Measurements from ENCODE around the gene MLLT3.

Gene MLLT3

GRCh38 chr9:20472342-20473045 is 149.8 kb downstream of the MLLT3 start:
- no peak for DNase-seq

- no peak for DNase-seq
Observed at GRCh38 chr9:20466328-20467008, 155.8 kb downstream of the MLLT3 start.

GRCh38 chr9:20464242-20464641 is 158.1 kb downstream of the MLLT3 start:
- no peak for DNase-seq

- DNase-seq, result no peak
Observed at GRCh38 chr9:20463823-20464222, 158.5 kb downstream of the MLLT3 start.

- DNase-seq, result no peak
Observed at GRCh38 chr9:20462410-20462809, 159.9 kb downstream of the MLLT3 start.

- DNase-seq, result no peak
Observed at GRCh38 chr9:20447291-20447690, 175.0 kb downstream of the MLLT3 start.

GRCh38 chr9:20446248-20446647 is 176.1 kb downstream of the MLLT3 start:
- DNase-seq, result no peak

GRCh38 chr9:20442461-20443319 is 179.6 kb downstream of the MLLT3 start:
- DNase-seq, result no peak

GRCh38 chr9:20441711-20442423 is 180.4 kb downstream of the MLLT3 start:
- no peak for DNase-seq

GRCh38 chr9:20441166-20441565 is 181.1 kb downstream of the MLLT3 start:
- DNase-seq, result no peak

- DNase-seq, result no peak
Observed at GRCh38 chr9:20437476-20437875, 184.8 kb downstream of the MLLT3 start.

GRCh38 chr9:20436476-20437195 is 185.7 kb downstream of the MLLT3 start:
- no peak for DNase-seq

GRCh38 chr9:20428976-20429375 is 193.3 kb downstream of the MLLT3 start:
- no peak for DNase-seq

GRCh38 chr9:20427359-20427758 is 194.9 kb downstream of the MLLT3 start:
- no peak for DNase-seq

- DNase-seq, result no peak
Observed at GRCh38 chr9:20426019-20426418, 196.3 kb downstream of the MLLT3 start.

- DNase-seq, result no peak
Observed at GRCh38 chr9:20419533-20419932, 202.8 kb downstream of the MLLT3 start.

GRCh38 chr9:20418485-20418884 is 203.8 kb downstream of the MLLT3 start:
- no peak for DNase-seq

GRCh38 chr9:20417373-20418080 is 204.8 kb downstream of the MLLT3 start:
- DNase-seq, result no peak

- no peak for DNase-seq
Observed at GRCh38 chr9:20414150-20414549, 208.1 kb downstream of the MLLT3 start.

- no peak for DNase-seq
Observed at GRCh38 chr9:20409321-20410092, 212.8 kb downstream of the MLLT3 start.

GRCh38 chr9:20408513-20408912 is 213.8 kb downstream of the MLLT3 start:
- DNase-seq, result no peak
